ENCODE measurements around the gene KLF14. TPM values are rescaled to one million over a fixed set of nuclear protein-coding genes. Genes with fewer than 3 reads are reported as not detected.

KLF14 gene
- polyA plus RNA-seq, 1 of the 3 experiments (the other 2 are of a cell fraction) = 0.02 TPM

DNA sequence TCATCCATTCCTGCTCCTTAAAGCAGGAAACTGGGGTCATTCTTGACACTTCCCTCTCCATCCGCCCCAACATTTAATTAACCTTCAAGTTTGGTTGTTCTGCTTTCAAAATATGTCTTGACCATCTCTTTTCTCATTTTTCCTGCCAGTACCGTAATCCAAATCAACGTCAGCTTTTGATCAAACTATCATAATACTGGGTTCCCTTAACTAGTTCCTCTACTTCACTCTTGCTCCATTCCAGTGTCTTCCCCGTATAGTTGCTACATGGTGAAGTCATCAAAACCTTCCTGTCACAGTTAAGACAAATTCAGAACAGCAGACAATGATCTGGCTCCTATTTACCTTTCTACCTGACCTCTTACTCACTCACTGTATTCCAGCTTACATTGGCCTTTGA, 6.6 kb upstream of the KLF14 start:
- Histone ChIP-seq H2AFZ (ENCODE audit: low read depth) (no peak overlapping the region), H3F3A (replicated peaks; ENCODE audit: insufficient read depth) (no peaks in the 10 kb centered on the region), H3K79me2 (ENCODE audit: insufficient read depth) (no peaks in the 10 kb centered on the region), H3K9me2 (no peaks in the 10 kb centered on the region), H3K4me3 (ENCODE audit: low read depth in 2 of 2, low read length in 1 of 2) (no peak overlapping the region), H3K36me3 (replicated peaks in 1 of 2; ENCODE audit: control insufficient read depth in 1 of 2, insufficient read depth in 2 of 2, low read length in 1 of 2) (no peaks in the 10 kb centered on the region), H4K20me1 (ENCODE audit: insufficient read depth) (no peaks in the 10 kb centered on the region), H3K27me3 (ENCODE audit: insufficient read depth) (peaks cover 82% of the 10 kb centered on the region), H3K27ac (ENCODE audit: low read depth in 2 of 2, low read length in 1 of 2) (no peak overlapping the region), H3K9me3 (no peaks in the 10 kb centered on the region), H3K4me1 (ENCODE audit: control insufficient read depth in 1 of 2, insufficient read depth in 2 of 2, low read depth in 1 of 2, low read length in 1 of 2) (no peaks in the 10 kb centered on the region), H3K9ac (no peak overlapping the region), H3K4me2 (no peak overlapping the region)
- POLR2A ChIA-PET = no interaction called here
- CTCF ChIA-PET = interaction anchor here (2.1 kb wide), 1 partner anchor 17 kb away, joined by 13 read pairs; no protein-coding TSS in a partner anchor
- WGBS (ENCODE audit: low lambda C conversion rate) = 34% methylated on average over 4 of the region's 4 CpGs
- no peak for DNase-seq
- TF ChIP-seq MEF2A (IDR thresholded peaks at IDR 0.05; ENCODE audit: borderline replicate concordance, low read depth) (no peak), EP300 (IDR thresholded peaks at IDR 0.05; ENCODE audit: borderline replicate concordance in 1 of 2, low read depth in 1 of 2, low read length in 1 of 2) (no peak), ELF1 (IDR thresholded peaks at IDR 0.05) (no peak), JUND (IDR thresholded peaks at IDR 0.05) (no peak), RFX5 (IDR thresholded peaks at IDR 0.05; ENCODE audit: low read length) (no peak)
- TF ChIP-seq, protein P1, sequence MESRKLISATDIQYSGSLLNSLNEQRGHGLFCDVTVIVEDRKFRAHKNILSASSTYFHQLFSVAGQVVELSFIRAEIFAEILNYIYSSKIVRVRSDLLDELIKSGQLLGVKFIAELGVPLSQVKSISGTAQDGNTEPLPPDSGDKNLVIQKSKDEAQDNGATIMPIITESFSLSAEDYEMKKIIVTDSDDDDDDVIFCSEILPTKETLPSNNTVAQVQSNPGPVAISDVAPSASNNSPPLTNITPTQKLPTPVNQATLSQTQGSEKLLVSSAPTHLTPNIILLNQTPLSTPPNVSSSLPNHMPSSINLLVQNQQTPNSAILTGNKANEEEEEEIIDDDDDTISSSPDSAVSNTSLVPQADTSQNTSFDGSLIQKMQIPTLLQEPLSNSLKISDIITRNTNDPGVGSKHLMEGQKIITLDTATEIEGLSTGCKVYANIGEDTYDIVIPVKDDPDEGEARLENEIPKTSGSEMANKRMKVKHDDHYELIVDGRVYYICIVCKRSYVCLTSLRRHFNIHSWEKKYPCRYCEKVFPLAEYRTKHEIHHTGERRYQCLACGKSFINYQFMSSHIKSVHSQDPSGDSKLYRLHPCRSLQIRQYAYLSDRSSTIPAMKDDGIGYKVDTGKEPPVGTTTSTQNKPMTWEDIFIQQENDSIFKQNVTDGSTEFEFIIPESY (IDR thresholded peaks at IDR 0.05; ENCODE audit: borderline replicate concordance, low read depth) = no peak

DNA sequence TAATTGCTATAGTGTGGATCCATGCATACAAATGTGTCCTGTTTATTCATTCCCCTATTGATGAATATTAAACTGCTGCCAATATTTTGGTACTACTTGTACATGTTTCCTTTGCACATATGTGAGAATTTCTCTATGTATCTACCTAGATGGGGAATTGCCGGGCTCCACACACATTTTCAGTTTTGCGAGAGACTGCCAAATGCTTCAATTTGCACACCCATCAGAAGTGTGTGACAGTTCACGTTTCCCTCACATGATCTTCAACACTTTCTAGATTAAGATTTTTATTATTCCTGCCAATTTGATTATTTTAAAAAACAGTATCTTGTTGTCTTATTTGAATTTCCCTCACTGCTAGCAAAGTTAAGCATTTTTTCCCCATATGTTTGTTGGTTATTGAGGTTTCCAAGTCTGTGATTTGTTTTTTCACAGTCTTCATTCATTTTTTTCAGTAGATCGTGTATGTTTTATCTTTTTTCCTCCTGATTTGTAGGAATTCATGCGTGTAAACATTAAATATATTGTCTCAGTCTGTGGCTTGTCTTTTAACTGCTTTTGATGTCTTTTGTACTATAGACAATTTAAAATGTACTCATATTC, 2.4 kb upstream of the KLF14 start:
- H3F3A ChIP-seq (replicated peaks; ENCODE audit: insufficient read depth) = peaks cover 4% of the 10 kb centered on the region
- H3K27me3 ChIP-seq (ENCODE audit: insufficient read depth) = peaks cover 78% of the 10 kb centered on the region
- no peak overlapping the region for H2AFZ ChIP-seq (ENCODE audit: low read depth)
- H3K36me3 ChIP-seq (replicated peaks in 1 of 2; ENCODE audit: control insufficient read depth in 1 of 2, insufficient read depth in 2 of 2, low read length in 1 of 2) = no peaks in the 10 kb centered on the region
- no peak overlapping the region for H3K27ac ChIP-seq (ENCODE audit: low read depth in 2 of 2, low read length in 1 of 2)
- CTCF ChIA-PET = interaction anchor here (0.7 to 1.6 kb wide), 2 partner anchors 161 to 665 kb away, joined by 3 to 7 read pairs; no protein-coding TSS in a partner anchor
- 27% methylated on average over 5 of the region's 5 CpGs for WGBS (ENCODE audit: low lambda C conversion rate)
- POLR2A ChIA-PET = no interaction called here
- DNase-seq = no peak
- no peak overlapping the region for H3K4me3 ChIP-seq (ENCODE audit: low read depth in 2 of 2, low read length in 1 of 2)
- H4K20me1 ChIP-seq (ENCODE audit: insufficient read depth) = no peaks in the 10 kb centered on the region
- H3K9ac ChIP-seq = no peak overlapping the region
- no peaks in the 10 kb centered on the region for H3K9me2 ChIP-seq
- no peaks in the 10 kb centered on the region for H3K9me3 ChIP-seq
- H3K79me2 ChIP-seq (ENCODE audit: insufficient read depth) = no peaks in the 10 kb centered on the region
- peaks cover 0 to 8% of the 10 kb centered on the region in 2 experiments; a peak in 2 of 4 replicates for H3K4me1 ChIP-seq (ENCODE audit: control insufficient read depth in 1 of 2, insufficient read depth in 2 of 2, low read depth in 1 of 2, low read length in 1 of 2)
- no peak overlapping the region for H3K4me2 ChIP-seq
- TF ChIP-seq, protein P2, sequence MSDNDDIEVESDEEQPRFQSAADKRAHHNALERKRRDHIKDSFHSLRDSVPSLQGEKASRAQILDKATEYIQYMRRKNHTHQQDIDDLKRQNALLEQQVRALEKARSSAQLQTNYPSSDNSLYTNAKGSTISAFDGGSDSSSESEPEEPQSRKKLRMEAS (IDR thresholded peaks at IDR 0.05; ENCODE audit: low read depth) = no peak
- no peak for TF ChIP-seq TCF12 (IDR thresholded peaks at IDR 0.05)
- no peak for TF ChIP-seq EP300 (IDR thresholded peaks at IDR 0.05; ENCODE audit: borderline replicate concordance in 1 of 2, low read depth in 1 of 2, low read length in 1 of 2)

Data from SK-N-SH (cell line).